ENCODE results near the gene KLK12. TPM values are rescaled to one million over a fixed set of nuclear protein-coding genes. Genes with fewer than 3 reads are reported as not detected.

The KLK12 gene
- total RNA-seq, 1 experiment from 2014 or later = not detected

- no peaks in the 10 kb centered on the region for H3K9me3 ChIP-seq (ENCODE audit: control insufficient read depth, low read depth, low read length)
- H3K23me2 ChIP-seq (ENCODE audit: insufficient read length, low read depth, low read length, poor library complexity, severe bottlenecking) = peaks cover 8% of the 10 kb centered on the region
- H3K27ac ChIP-seq (ENCODE audit: insufficient read length, low read depth, low read length) = no peak overlapping the region
- H3K23ac ChIP-seq (ENCODE audit: insufficient read length, low read depth, low read length) = no peak overlapping the region
- H3K18ac ChIP-seq (ENCODE audit: insufficient read length, low read depth, low read length) = no peak overlapping the region
- H4K91ac ChIP-seq (ENCODE audit: insufficient read length, low read depth, low read length) = no peak overlapping the region
- no CpG with 5 or more reads among the region's 8 CpGs for WGBS (ENCODE audit: extremely low coverage, insufficient read length, low lambda C conversion rate)
- 0 out of 2 replicates have a peak, but pooled peaks cover 4% of the 10 kb centered on the region for H3K4me1 ChIP-seq (ENCODE audit: insufficient read depth, low read length)
- Mint-ChIP-seq H3K36me3 (ENCODE audit: insufficient read depth in 1 of 3, low read depth in 3 of 3) (no peaks in the 10 kb centered on the region), H3K9me3 (no peaks in the 10 kb centered on the region), H3K4me3 (no peak overlapping the region), H3K27ac (no peak overlapping the region), H3K4me1 (peaks cover 15 to 20% of the 10 kb centered on the region in 2 experiments), H3K27me3 (ENCODE audit: low read depth) (peaks cover 51% of the 10 kb centered on the region)
- no peak overlapping the region for H2BK12ac ChIP-seq (ENCODE audit: insufficient read length, low read depth, low read length)
- no peak for TF ChIP-seq CTCF (conservative IDR thresholded peaks at IDR 0.05)
- H4K20me1 ChIP-seq (ENCODE audit: control insufficient read depth, insufficient read depth, insufficient read length) = no peaks in the 10 kb centered on the region
- no peak overlapping the region for H3K56ac ChIP-seq (ENCODE audit: insufficient read length, low read depth, low read length)
- no peak overlapping the region for H4K5ac ChIP-seq (ENCODE audit: insufficient read length, low read depth, low read length)
- H2BK5ac ChIP-seq (ENCODE audit: insufficient read length, low read length) = no peak overlapping the region
- no peak for DNase-seq
- H3K79me2 ChIP-seq (ENCODE audit: insufficient read depth, low read length) = no peaks in the 10 kb centered on the region
- no peak overlapping the region for H3K9ac ChIP-seq (ENCODE audit: extremely low read depth, insufficient read length, low read length)
- H2BK15ac ChIP-seq (ENCODE audit: low read depth, low read length) = no peak overlapping the region
- no peak overlapping the region for H2AK5ac ChIP-seq (ENCODE audit: insufficient read length, low read length)
- H2BK20ac ChIP-seq (ENCODE audit: low read depth, low read length, poor library complexity, severe bottlenecking) = no peak overlapping the region
- no peak overlapping the region for H3K4me2 ChIP-seq (ENCODE audit: insufficient read depth, insufficient read length, low read length)
- H2AFZ ChIP-seq (ENCODE audit: low read length) = no peak overlapping the region
- no peaks in the 10 kb centered on the region for H3K79me1 ChIP-seq (ENCODE audit: insufficient read depth, low read depth, low read length, poor library complexity, severe bottlenecking)
- H3K14ac ChIP-seq (ENCODE audit: insufficient read depth, low read length) = no peak overlapping the region
- H4K8ac ChIP-seq (replicated peaks; ENCODE audit: insufficient read length, low read depth, low read length) = no peak overlapping the region
- H3K4ac ChIP-seq (ENCODE audit: low read depth, low read length) = no peak overlapping the region
- H3K27me3 ChIP-seq (ENCODE audit: insufficient read depth, low read length) = no peaks in the 10 kb centered on the region
- H3T11ph ChIP-seq (ENCODE audit: low read length) = no peak overlapping the region
- no peak overlapping the region for H2BK120ac ChIP-seq (ENCODE audit: low read depth, low read length, poor library complexity, severe bottlenecking)
Observed at GRCh38 chr19:51006406-51006805, 28.4 kb downstream of the KLK12 start.
